ENCODE data around the gene UMAD1.

The UMAD1 gene

DNA sequence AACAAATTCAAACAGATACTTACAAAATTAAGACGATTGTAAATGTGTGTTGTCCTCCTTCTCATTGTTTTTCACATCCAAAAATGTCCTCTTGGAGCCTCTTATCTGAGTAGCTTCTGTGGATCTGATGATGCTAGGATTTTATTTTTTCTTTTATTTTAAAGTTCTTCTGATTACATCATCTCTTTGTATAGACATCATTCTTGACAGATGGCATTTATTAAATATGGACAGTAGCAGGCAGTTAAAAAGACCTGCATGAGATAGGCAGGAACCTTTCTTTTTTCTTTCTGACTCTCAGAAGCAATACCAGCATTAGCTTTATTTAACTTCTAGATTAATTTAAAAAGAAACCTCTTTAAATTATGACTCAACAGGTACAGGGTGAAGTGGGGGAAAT, 77.9 kb downstream of the UMAD1 start, which contains the start of gene RPA3:
TSS of gene RPA3 (minus strand) at position 116 of the 400 bp plus-strand sequence. CDS start 78,189 bp downstream, outside the sequence.
- in situ Hi-C loops (cut with HindIII; ENCODE audit: low sequenced_read_pairs): no loop called here

DNA sequence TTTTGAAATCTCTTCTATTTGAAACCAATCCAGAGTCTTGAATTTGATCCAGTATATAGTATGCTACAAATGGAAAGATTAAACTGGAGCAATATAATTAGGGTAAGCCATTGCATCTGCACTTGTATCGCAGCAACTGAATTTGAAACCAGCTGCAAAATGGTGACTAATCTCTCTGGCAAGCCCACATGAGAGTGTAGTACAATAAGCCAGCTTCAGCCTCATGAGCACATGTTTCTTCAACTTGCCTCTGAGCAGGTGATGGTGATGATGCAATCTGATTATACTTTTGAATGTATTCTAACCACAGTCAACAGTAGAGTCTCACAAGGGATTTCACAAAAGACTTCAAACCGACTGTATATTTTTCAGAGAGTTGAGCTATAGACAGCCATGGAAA, 78.7 kb downstream of the UMAD1 start:
- in situ Hi-C loops (cut with HindIII; ENCODE audit: low sequenced_read_pairs): no loop called here

DNA sequence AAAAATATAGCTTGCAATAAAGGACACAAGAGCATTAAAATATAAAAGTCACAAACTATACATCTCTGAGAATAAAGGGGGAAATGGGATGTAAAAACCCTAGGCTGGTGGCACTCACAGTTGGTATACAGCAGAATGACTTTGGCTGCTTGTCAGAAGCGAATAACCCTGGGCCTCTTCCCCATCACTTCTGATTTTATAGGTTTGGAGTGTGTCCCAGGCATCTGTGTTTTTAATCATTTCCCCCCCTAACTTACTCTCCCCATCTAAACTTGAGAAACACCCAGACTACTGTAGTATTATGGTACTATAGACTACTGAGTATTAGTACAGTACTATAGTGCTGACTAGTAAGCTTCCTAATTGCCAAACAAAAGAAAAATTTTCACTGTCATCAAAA, 79.6 kb downstream of the UMAD1 start:
- in situ Hi-C loops (cut with HindIII; ENCODE audit: low sequenced_read_pairs): no loop called here

DNA sequence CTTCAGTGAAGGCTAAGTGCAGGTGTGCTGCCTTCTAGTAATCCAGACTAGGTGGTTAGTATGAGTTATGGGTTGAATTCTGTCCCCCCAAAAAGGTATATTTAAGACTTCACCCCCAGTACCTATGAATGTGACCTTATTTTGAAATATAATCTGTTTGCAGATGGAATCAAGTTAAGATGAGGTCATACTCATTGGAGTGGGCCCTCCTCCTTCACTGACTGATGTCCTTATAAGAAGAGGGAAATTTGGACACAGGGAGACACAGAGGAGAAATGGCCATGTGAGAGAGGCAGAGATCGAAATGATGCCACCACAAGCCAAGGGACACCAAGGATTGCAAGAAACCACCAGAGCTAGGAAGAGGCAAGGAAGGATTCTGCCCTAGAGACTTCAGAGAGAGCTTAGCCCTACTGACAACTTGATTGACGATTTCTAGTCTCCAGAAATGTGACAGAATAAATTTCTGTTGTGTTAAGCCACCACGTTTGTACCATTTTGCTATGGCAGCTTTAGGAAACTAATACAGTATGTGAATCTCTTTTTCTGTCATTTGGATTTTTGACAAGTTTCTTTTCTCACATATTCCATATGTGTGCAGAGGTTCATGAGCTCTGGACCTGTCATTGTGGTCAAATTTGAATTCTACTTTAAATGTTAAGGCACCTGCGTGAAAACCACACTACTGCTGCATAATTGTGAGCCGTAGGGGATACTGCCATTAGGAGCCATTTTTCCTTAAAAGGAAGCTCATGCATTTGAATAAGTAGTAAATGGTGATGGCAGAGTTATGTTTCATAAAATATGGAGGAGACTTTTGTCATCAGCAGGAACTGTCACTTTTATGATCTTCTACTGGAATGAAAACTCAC, 80.4 kb downstream of the UMAD1 start:
- in situ Hi-C loops (cut with HindIII; ENCODE audit: low sequenced_read_pairs): no loop called here

DNA sequence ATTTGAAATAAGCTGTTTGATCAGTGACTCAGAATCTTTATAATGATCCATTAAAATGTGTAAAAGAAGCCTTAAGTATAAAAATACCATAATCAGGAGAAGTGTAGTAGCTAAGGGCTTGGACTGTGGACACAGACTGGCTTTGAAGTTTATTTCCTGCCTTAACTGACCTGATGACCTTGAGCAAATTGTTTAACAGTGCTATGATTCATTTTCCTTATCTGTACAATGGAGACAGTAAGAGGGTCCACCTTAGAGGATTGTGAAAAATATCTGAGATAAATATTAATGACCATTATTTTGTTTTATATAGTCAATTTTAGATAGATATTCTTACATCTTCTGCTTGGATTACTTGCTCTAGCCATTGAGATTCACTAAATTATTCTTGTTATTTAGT, 91.2 kb downstream of the UMAD1 start:
- in situ Hi-C loops (cut with HindIII; ENCODE audit: low sequenced_read_pairs): no loop called here

DNA sequence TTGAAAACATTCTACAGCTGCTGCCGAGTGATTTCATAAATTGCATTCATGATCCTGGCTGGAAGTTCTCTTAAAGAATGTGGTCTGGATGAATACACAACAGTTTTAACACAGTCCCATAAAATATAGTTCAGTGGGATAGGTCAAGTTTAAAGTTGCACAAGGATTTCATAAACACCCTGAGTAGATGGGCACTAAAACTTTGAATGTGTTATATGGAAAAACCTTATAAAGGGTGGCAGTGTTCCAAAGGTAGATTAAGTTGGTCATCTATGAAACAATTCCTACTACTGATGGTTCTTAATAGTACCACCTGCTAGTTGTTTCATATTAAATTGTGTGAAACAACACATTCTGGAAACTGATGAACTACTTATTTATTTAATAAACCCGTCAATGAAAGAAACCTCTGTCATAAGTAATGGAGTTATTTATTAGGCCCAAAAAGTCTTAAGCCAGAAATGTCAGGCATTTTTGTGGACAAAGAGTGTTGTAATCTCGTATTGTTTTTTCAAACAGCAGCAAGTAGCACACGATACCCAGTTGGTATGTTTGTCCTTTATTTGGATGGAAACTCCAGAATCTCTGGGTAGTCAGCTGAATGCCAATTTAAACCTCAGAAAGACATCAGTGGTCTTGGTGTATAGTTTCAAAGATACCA, 92.2 kb downstream of the UMAD1 start:
- in situ Hi-C loops (cut with HindIII; ENCODE audit: low sequenced_read_pairs): no loop called here

DNA sequence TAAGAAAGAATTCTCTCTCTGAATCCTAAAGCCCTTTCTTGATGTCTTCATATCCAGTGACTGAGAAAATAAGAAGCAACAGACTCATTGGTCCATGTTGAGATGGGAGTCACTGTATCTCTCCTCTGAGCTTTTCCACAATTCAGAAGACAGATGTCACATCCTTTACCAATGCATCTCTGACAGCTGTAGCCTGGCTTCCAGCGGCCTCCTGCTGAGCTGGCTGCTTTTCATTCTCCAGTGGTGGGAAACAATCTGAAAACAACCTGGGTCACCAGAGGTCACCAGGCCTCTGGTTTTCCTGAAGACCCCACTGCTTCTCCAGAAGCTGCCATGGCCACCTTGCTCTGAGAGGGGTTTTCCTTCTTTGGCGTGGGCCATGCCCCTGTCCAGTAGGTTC, 96.1 kb downstream of the UMAD1 start:
- in situ Hi-C loops (cut with HindIII; ENCODE audit: low sequenced_read_pairs): loop anchor here (5.0 kb wide), 1 partner anchor 94 kb away; the partner anchor contains the start of gene UMAD1

DNA sequence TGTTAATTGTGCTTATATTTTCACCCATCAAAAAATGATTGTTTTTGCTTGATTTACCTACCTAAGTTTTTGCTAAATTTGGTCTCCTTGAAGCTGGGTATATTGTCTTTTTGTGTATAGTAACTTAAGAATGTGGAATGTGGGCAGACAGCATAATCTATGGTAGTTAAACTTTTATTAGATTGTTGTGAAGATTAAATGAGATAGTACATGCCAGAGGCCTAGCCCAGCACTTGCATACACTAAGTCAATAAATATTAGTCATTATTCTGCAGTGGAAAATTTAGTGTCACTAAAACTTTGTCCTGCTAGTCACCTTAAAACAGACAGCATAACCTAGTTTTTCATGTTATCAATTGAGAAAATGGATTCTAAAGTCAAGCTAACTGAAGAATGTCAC, 97.1 kb downstream of the UMAD1 start:
- in situ Hi-C loops (cut with HindIII; ENCODE audit: low sequenced_read_pairs): loop anchor here (5.0 kb wide), 1 partner anchor 95 kb away; the partner anchor contains the start of gene UMAD1

DNA sequence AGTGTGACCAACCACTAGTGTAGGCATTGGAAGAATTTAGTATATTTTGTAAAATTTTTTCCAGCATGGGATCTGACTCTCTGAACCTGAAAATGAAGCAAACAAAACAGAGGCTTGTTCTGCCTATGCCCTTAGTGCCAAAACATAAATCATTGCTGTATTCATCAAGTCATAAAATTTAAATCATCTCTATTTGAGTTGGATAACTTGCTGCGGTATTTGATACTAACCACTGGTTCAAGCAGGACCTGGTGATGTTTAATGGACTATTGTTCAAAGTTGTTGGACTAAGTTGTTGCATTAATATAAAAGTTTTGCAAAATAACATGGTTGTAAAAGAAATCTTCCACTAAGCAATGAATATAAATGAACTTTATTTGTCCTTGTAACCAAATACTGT, 97.6 kb downstream of the UMAD1 start:
- in situ Hi-C loops (cut with HindIII; ENCODE audit: low sequenced_read_pairs): loop anchor here (5.0 kb wide), 1 partner anchor 96 kb away; the partner anchor contains the start of gene UMAD1

DNA sequence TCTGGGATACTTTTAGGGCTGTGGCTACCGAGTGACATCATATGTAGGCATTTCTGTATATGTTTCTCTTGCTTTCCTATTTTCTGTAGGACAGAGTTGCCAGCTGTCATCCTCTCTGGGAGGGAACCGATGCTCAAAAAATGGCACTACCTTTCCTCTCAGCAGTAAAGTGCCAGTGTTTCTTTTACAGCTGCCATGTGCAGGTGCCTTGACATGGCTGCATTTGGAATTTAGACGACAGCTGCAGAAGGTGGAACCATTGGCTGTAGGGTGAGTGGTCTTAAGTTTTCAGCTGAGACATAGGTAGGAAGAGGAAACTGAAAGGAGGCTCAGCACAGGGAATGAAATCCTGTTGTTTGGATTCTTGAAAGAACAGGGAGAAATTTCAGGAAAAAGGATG, 98.1 kb downstream of the UMAD1 start:
- in situ Hi-C loops (cut with HindIII; ENCODE audit: low sequenced_read_pairs): loop anchor here (5.0 kb wide), 1 partner anchor 96 kb away; the partner anchor contains the start of gene UMAD1

DNA sequence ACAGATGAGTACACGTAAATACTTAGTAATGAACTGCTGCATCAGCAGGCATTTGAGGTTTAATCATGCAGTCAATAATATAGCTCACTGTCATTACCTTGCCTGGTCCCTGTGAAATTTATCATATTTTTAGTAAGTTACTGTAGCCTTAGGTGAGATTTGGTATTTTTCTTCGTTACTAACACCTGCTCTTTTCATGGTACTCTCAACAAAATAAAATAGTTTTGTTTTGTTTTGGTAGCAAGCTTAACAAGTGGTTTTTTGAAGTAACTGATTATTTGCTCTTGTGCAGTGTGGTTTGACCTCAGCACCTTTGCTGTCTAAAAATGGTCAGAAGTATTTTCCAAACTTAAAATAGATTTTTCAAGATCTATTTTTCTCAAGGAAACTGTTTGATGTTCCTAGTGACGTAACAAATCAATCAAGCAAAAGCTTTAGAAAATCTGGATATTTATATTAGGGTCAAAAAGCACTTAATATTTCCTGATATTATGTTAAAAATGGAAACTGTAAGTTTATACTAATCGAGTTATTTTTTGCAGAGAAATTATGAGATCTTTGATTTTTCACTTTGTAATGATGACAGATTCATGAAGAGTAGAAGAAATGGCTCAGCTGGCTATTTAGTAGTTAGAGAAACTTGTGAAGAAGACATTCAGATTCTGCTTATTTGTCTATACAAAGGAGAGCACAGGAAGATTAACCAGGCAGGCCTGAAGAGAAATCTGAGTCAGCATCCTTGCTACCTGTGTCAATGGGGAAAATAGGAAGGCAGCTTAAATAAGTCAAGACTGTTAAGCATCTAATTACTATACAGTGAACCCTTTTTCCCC, 98.9 kb downstream of the UMAD1 start:
- in situ Hi-C loops (cut with HindIII; ENCODE audit: low sequenced_read_pairs): loop anchor here (5.0 kb wide), 1 partner anchor 97 kb away; the partner anchor contains the start of gene UMAD1

DNA sequence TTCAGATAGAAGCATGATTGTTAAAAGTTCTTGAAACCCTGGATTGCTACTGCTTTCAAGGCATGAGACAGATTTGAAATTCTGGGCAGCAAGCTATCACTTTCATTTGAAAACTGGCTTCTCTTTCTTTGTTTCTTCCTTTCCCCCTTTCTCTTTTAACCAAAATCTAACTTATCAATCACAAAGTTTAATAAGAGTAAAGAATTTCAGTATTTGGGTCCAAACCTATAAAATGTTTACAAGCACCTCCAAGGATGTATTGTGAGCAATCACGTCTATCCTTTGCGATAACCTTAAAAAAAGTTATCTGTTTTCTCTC, 99.4 kb downstream of the UMAD1 start:
- in situ Hi-C loops (cut with HindIII; ENCODE audit: low sequenced_read_pairs): no loop called here

DNA sequence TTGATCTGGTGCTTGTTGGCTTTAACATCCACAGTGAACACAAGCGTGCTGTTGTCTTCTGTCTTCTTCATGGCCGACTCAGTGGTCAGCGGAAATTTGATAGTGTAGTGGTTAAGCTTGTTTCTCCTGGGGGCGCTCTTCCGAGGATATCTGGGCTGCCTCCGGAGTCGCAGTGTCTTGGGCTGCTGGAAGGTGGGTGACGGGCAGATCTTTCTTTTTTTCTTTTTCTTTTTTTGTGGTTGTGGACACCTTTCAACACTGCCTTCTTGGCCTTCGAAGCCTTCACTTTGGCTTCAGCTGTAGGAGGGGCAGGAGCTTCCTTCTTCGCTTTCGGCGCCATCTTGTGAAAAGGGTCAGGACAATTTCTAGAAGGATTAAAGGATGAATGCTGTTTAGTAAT, 101.7 kb downstream of the UMAD1 start:
- in situ Hi-C loops (cut with HindIII; ENCODE audit: low sequenced_read_pairs): no loop called here

DNA sequence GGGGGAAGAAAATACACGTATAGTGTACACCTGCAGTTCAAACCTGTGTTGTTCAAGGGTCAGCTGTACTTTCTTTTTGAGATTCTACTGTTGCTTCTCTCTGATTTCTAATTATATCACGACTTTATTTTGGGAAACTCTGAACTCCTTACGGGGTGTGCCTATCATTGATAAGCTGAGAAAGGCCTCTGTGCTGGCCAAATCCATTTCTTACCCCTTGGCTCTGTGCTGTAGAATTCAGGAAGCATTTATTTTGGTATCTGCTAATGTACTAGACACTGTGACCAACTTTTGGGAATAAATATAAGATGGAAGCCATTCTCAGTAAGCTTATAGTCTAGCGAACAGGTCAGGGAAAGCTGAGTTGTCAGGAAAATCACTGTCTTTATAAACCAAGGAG, 104.7 kb downstream of the UMAD1 start:
- in situ Hi-C loops (cut with HindIII; ENCODE audit: low sequenced_read_pairs): no loop called here

DNA sequence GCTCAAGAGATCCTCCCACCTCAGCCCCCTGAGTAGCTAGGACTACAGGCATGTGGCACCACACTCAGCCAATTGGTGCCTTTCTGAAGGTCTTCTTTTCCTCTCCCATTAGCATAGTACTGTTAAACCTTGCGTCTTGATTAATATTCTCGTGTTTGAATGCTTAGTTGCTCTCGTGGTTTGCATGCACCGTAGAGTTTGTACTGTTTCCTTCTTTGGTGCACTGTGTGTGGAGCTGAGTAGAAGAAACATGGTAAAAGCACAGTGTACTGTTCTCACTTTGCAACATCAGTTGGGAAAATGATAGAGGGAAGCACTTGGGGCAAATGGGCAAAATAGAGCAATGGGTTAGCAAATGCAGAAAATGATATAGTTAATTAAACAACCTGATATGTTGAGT, 105.4 kb downstream of the UMAD1 start:
- in situ Hi-C loops (cut with HindIII; ENCODE audit: low sequenced_read_pairs): no loop called here

DNA sequence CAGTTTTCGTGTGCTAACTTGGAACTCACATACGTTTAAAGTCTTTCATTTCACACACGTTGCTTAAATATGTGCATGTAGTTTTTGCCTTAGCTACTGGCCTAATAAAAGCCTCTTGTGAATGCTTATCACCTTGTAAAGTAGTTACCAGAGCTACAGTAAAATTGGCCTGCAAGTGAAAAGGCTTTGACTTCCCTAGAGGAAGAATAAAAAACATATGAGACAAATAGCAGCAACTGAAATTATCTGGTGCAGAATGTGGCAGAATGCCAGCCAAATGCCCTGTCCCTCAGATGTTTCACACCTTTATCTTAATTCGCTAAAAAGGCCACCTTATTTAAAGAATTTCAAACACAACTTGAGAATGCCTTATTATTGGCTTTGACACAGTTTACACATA, 105.9 kb downstream of the UMAD1 start:
- in situ Hi-C loops (cut with HindIII; ENCODE audit: low sequenced_read_pairs): no loop called here

DNA sequence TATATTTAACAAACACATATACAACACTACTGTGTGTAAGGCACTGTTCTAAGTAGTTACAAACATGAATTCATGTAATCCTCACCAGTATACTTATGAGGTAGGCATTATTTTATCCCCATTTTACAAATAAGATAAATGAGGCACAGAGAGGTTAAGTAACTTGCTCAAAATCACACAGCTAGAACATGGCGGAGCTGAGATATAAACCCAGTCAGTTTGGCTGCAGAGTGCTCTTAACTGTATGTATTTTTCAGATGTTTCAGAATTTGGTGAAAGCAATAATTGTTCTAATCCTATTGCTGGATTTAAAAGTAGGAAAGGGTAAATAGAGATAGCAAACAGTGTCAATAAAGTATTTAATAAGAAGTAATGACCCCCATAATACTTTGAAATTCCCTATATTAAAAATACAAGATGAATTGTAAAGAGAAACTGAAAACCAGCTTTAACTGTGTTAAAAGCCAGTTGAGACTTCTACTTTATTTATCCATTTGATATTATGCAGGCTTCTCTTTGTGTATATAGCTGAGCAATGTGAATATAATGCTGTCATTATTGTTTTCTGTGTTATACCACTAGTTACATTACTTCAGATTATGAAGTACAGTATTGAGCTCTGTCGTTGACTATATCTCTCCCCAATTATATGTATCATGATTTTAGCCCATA, 110.2 kb downstream of the UMAD1 start:
- in situ Hi-C loops (cut with HindIII; ENCODE audit: low sequenced_read_pairs): no loop called here

DNA sequence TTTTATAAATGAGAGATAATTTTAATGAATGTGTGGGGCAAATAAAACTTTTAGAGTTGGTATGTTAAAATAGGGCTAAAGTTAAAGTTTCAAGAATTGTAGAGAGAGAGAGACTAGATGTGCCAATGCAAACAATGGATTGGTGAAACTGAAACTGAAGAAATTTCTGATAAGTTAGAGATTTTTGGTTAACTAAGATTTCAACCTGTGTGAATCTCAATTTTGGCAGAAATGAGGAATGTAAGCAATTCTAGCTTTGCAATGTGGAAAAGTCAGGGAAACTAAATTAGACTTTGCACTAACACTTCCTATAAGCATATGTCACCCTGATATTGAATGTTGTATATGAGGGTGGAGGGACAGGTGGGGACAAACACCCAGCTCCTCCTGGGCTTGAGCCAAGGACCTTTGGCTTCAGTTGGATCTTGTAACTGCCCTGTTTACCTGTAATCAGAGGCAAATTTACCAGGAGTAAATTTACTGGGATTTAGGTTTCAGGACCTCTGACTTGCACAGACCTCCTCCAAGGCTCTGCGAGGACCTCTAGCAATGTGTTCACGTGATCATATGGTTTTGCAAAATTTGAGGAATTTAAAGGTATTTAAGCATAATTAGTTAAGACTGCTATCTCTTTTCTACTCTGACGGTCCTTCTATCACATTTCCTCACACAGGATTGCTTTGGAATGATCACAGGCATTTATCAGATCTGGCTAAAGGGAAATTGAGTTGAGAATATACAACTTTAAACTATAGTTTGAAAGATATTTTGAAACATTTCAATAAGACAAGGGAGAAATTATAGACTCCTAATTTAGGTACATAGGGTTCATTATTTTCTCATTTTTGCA, 110.9 kb downstream of the UMAD1 start:
- in situ Hi-C loops (cut with HindIII; ENCODE audit: low sequenced_read_pairs): no loop called here

DNA sequence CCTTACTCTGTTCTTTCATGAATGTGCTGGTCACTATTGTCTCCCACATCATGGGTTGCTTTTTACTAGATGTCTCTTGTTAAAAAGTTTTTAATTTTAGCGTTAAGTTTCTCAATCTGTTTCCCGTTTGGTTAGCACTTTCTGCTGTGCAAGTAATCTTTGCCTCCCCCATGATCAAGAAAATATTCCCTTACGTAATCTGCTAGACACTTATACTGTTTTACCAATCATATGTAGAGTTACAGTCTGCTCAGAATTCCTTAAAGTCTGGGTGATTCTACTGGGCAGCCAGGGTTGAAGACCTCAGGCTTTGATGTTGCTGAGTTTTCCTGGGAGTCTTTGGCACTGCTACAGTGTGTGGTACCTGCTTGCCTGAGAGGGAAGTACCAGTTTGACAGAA, 116.0 kb downstream of the UMAD1 start:
- in situ Hi-C loops (cut with HindIII; ENCODE audit: low sequenced_read_pairs): no loop called here

DNA sequence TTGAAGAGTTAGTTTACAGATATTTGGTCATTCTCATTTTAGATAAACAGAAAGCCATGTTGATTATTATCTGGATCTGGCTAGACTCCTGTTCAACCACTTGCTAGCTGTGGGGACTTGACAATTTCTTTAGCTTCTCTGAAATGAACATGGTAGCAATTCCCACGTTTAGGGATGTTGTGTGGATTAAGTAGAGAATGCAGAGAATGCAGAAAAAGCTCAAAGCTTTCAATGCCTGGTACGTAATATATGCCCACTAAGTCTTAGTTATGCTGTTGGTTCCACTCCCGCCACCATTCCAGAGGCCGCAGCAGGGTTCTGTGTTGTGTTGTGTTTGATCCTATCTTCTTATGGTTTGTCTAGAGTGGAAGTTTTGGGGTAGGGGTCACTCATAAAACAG, 117.0 kb downstream of the UMAD1 start:
- in situ Hi-C loops (cut with HindIII; ENCODE audit: low sequenced_read_pairs): no loop called here

All from endothelial cell of hepatic sinusoid (primary cell).